ENCODE results near the gene VIPR1. TPM values are rescaled to one million over a fixed set of nuclear protein-coding genes. Genes with fewer than 3 reads are reported as not detected.
"Not testable (repeated sequence)": the region's sequence is repeated elsewhere in the genome, so short reads cannot be mapped to it uniquely, and the experiment has no call there.

Gene VIPR1
- total RNA-seq, 6 experiments from 2014 or later, result not detected

GRCh38 chr3:42572278-42572677, 69.8 kb downstream of the VIPR1 start:
- H3K4me1 Mint-ChIP-seq (ENCODE audit: low read depth), result peaks cover 8% of the 10 kb centered on the region; the same call in 1 of the 2 replicates
- peaks cover 44% of the 10 kb centered on the region for H3K36me3 Mint-ChIP-seq (ENCODE audit: low read depth)
- H3K27ac Mint-ChIP-seq, result no peak overlapping the region
- TF ChIP-seq CTCF (IDR thresholded peaks at IDR 0.05), result peak; percentile 68
- peak; percentile 23 for DNase-seq
- peaks cover 10% of the 10 kb centered on the region for H3K9me3 Mint-ChIP-seq
- H3K27me3 Mint-ChIP-seq (ENCODE audit: insufficient read depth), result no peaks in the 10 kb centered on the region
- H3K4me3 Mint-ChIP-seq, result no peak overlapping the region

- Mint-ChIP-seq H3K9me3 (peaks cover 10% of the 10 kb centered on the region), H3K36me3 (ENCODE audit: low read depth) (peaks cover 42% of the 10 kb centered on the region), H3K27ac (no peak overlapping the region)
Observed at GRCh38 chr3:42575137-42575741, 72.8 kb downstream of the VIPR1 start.

GRCh38 chr3:42578054-42578453, 75.6 kb downstream of the VIPR1 start:
- Mint-ChIP-seq H3K9me3 (peaks cover 10% of the 10 kb centered on the region), H3K4me3 (no peak overlapping the region)
- no peak for DNase-seq

More at GRCh38 chr3:42575137-42575741, 72.8 kb downstream of the VIPR1 start:
- DNase-seq, result no peak
- no peak overlapping the region for H3K4me3 Mint-ChIP-seq
- TF ChIP-seq CTCF (IDR thresholded peaks at IDR 0.05), result no peak
- H3K27me3 Mint-ChIP-seq (ENCODE audit: insufficient read depth), result no peaks in the 10 kb centered on the region
- peaks cover 15% of the 10 kb centered on the region for H3K4me1 Mint-ChIP-seq (ENCODE audit: low read depth)

GRCh38 chr3:42579346-42579745, 76.9 kb downstream of the VIPR1 start:
- not testable (repeated sequence) for H3K9me3 Mint-ChIP-seq; H3K27me3 Mint-ChIP-seq (ENCODE audit: insufficient read depth); H3K27ac Mint-ChIP-seq; DNase-seq; H3K4me3 Mint-ChIP-seq
- Mint-ChIP-seq H3K36me3 (ENCODE audit: low read depth) (peaks cover 35% of the 10 kb centered on the region), H3K4me1 (ENCODE audit: low read depth) (peaks cover 33% of the 10 kb centered on the region)

More at GRCh38 chr3:42578054-42578453, 75.6 kb downstream of the VIPR1 start:
- Mint-ChIP-seq H3K27me3 (ENCODE audit: insufficient read depth) (no peaks in the 10 kb centered on the region; the same call in 1 of the 2 replicates), H3K4me1 (ENCODE audit: low read depth) (peaks cover 29% of the 10 kb centered on the region), H3K27ac (no peak overlapping the region), H3K36me3 (ENCODE audit: low read depth) (peaks cover 42% of the 10 kb centered on the region)
- TF ChIP-seq CTCF (IDR thresholded peaks at IDR 0.05), result no peak

GRCh38 chr3:42581400-42581708, 78.9 kb downstream of the VIPR1 start:
- Mint-ChIP-seq H3K9me3 (no peaks in the 10 kb centered on the region), H3K4me1 (ENCODE audit: low read depth) (peaks cover 33% of the 10 kb centered on the region), H3K27me3 (ENCODE audit: insufficient read depth) (no peaks in the 10 kb centered on the region; the same call in 1 of the 2 replicates), H3K36me3 (ENCODE audit: low read depth) (peaks cover 16% of the 10 kb centered on the region), H3K4me3 (peak overlapping the region; percentile 91), H3K27ac (peak overlapping the region; percentile 71)
- no peak for TF ChIP-seq CTCF (IDR thresholded peaks at IDR 0.05)
- no peak for DNase-seq

GRCh38 chr3:42581709-42582473, 79.4 kb downstream of the VIPR1 start, which contains the start of gene SEC22C:
SEC22C (minus strand) TSS chr3:42581967; CDS start chr3:42569046, 12,921 bp downstream.
- Mint-ChIP-seq H3K27ac (peak within 1 kb of the TSS; percentile 92), H3K4me3 (peak within 1 kb of the TSS; percentile 91), H3K9me3 (no peaks in the 10 kb centered on the region), H3K36me3 (ENCODE audit: low read depth) (peaks cover 12% of the 10 kb centered on the region), H3K27me3 (ENCODE audit: insufficient read depth) (no peaks in the 10 kb centered on the region; the same call in 1 of the 2 replicates), H3K4me1 (ENCODE audit: low read depth) (peaks cover 33% of the 10 kb centered on the region)
- DNase-seq, result peak; percentile 86
- TF ChIP-seq CTCF (IDR thresholded peaks at IDR 0.05), result peak; percentile 55
